Stimulated activated CD8-positive, alpha-beta memory T cell treated with anti-CD3 and anti-CD28 coated beads, Interleukin-4, amount 100 ng/mL, for 1 hour (primary cell): ENCODE data around the gene CT47C1.
"Not testable (repeated sequence)": the region's sequence is repeated elsewhere in the genome, so short reads cannot be mapped to it uniquely, and the experiment has no call there.

Experiments
- DNase-seq, 2 donors: peaks; one replicate each; pipeline ENCODE4 v3.0.0-alpha.2; 2020; ENCODE audit warnings: low read depth in 2 of 2, low spot score in 1 of 2

CT47C1 gene

DNA sequence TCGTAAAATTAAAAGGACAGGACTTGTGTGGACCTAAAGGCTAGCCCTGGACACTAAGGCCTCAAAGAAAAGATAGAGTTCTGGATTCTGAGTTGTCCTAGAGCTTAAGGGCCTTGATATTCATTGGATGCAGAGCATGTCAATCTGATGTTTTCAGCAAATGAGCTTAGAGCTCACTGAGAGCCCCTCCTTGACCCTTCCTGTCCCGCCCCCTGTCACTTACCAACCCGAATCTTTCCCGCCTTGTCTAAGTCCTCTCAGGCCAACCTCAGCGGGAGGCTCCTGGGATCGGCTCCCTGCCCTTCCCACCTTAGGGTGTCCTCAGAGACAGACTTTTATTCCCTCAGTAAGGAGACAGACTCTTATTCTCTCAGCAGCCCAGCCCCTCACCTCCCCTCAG is at the start of gene CT47C1:
TSS of gene CT47C1 (plus strand) at position 250 of the 400 bp plus-strand sequence. CDS start 233 bp downstream, outside the sequence.
- DNase-seq: no peak

DNA sequence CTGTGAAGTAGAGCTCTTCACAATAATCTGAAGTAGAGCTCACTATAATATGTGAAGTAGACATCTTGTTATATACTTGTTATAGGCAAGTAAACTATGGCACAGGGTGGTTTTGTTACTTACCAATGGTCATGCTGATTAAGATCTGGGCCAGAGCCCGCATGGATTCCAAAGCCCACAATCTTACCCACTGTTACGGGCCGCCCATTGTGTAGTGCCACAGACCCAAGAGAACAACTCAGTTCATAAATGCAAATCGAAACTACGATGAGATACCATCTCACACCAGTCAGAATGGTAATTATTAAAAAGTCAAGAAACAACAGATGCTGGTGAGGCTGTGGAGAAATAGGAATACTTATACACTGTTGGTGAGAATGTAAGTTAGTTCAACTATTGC is 46.9 kb upstream of the CT47C1 start:
- no peak for DNase-seq

DNA sequence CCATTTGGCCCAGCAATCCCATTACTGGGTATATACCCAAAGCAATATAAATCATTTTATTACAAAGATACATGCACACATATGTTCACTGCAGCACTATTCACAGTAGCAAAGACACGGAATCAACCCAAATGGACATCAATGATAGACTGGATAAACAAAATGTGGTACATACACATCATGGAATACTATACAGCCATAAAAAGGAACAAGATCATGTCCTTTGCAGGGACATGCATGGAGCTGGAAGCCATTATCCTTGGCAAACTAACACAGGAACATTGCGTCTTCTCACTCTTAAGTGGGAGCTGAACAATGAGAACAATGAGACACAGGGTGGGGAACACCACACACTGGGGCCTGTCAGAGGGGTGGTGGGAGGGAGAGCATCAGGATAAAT is 46.4 kb upstream of the CT47C1 start:
- DNase-seq: not testable (repeated sequence)

DNA sequence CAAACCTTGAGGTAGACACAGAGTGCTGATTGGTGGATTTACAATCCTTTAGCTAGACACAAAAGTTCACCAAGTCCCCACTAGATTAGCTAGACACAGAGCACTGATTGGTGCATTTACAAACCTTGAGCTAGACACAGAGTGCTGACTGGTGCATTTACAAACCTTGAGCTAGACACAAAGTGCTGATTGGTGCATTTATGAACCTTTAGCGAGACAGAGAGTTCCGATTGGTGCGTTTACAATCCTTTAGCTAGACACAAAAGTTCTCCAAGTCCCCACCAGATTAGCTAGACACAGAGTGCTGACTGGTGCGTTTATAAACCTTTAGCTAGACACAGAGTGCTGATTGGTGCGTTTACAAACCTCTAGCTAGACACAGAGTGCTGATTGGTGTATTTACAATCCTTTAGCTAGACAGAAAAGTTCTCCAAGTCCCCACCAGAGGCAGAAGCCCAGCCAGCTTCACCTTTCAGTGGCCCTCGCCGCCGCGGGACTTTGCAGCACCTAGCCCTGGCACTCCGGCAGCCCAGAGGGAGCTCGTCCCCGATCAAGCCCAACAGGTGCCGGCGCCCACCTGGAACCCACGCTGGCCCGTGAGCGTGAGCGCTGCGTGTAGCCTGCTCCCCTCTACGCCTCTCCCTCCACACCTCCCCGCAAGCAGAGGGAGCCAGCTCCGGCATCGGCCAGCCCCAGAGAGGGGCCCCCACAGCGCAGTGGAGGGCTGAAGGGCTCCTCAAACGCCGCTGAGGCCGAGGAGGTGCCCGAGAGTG is 44.6 kb upstream of the CT47C1 start:
- not testable (repeated sequence) for DNase-seq

DNA sequence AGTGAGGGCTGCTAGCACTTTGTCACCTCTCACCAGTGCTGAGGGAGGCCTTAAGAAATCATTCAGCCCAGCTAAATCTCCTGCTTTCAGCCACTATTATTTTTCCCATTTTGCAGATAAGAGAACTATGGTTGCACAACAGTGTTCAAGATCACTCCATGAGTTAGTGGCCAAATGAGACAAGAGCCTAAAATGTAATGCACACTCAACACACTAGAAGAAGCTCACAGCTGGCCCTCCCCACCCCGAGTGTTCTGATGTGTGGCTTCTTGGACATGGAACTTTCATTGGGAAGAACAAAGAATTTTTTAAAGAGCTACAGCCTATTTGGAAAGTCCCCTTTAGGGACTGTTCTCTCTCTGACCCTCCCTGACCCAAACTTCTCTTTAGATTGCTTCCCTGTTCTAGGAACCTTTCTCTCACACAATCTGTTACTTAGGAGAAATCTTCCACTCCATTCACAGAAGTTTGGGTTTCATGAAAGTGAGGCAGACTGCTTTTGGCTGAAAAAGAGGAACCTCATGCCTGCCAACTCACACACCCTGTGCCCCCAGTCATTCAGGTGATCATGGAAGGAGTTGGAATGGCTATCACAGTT is 44.0 kb upstream of the CT47C1 start:
- no peak for DNase-seq

DNA sequence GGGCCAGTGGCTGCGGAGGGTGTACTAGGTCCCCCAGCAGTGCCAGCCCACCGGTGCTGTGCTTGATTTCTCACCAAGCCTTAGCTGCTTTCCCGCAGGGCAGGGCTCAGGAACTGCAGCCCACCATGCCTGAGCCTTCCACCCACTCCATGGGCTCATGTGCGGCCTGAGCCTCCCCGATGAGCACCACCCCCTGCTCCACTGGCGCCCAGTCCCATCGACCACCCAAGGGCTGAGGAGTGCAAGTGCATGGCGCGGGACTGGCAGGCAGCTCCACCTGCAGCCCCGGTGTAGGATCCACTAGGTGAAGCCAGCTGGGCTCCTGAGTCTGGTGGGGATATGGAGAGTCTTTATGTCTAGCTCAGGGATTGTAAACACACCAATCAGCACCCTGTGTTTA is 43.1 kb upstream of the CT47C1 start:
- DNase-seq: not testable (repeated sequence)

DNA sequence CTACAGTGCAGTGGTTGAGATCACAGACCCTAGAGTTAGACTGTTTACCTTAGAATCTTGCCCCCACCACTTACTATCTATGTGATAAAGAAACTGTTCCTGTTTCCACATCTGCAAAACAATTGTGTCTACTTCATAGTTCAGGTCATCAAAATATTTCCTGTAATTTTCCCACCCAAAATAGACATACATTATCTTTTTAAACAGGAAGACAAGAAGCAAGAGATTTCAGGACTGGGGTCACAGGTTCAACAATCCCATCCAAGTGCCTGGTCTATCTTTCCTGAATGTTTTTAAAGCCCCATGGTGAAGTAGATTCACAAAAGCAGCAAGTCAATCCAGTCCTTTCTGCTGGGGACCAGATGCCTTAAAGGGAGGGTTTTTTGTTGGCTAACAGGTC is 41.8 kb upstream of the CT47C1 start:
- no peak for DNase-seq

DNA sequence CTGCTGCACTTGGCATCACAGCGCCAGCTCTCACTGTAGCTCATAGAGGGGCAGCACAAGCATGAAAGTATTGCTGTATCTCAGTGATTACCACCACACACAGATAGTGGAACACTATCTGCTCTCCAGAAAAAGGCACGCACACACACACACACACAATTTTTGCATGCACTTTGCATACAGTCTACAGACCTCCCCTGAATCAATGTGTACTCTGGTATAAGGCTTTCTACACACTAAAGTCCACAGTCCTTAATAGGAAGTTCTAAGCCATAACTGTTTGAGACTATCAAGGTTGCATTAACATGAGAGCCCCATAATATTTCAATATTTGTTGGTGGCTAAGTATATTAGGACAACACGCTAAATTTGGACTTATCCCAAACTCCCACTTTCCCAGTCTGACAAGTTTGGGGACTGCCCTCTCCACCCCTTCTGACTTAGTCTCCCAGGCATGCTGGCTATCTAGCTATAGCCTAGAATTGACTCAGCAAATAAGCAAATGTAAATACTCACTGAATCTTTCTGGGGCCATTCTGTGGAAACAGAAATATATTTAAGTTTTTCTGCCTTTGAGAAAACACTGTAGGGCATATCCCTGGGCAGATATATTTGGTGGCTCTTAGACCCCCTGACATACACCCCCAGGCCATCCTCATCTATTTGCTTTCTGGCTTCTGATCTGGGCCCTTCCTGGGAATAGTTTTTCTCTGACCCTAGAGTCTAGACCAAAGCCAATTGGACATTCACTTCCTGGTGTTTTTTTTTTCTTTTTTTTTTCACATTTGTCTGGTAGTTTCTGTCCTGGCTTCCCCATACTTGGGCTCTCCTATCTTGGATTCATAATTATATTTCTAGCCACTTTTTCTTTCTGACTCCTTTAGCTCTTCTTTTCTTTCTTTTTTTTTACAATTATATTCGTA is 36.4 kb upstream of the CT47C1 start:
- DNase-seq: no peak

DNA sequence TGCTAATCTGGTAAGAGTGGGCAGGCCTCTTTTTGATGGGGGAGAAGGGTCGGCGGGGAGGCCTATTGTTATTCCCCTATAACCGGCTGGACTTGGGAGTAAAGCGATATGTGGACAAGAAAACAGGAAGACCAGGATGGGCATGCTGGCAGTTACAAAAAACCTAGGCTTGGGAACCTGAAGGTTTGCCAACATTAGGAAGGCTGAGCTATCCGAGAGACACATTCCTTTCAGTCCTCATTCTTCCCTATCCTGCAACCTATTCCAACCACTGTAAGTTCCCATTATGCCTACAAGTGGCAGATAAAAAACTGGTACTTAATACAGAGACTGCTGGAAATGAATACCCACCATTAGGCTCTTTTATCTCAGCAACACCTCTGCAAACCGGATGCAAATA is 32.4 kb upstream of the CT47C1 start:
- DNase-seq: no peak

DNA sequence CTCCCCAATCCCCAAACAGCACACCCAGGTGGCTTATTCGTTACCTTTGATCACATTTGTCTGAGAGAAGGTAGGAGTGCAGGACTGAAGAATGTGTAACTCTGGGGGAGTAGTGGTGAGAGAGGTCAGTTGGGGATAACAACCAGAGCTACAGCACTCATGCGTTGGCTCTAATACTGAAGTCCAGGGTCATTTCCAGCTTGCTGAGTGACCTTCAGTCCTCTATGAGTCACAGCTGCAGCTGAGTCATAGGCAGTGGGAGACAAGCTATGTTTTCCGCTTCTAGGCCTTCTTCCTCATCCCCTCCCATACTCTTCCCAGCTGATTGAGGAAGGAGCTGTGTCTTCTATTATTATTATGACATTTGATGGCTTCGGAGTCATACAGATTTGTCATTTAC is 31.6 kb upstream of the CT47C1 start:
- DNase-seq: no peak

DNA sequence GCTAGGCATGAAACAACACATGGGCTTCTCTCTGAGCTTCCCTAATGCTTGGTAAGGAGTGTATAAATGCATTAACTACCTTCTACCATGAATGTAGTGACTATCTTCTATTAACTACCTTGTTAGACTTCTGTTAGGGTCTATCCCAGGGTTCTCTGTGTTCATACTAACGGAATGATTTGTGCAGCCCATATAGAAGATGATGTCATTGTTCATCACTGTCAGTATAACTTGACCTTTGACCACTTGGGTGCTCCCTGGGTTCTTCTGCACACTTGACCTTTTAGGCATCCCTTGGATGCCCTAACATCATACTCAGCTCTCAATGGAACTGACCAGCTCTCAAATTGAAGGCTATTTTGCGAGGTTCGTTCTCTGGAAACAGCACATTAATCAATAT is 30.8 kb upstream of the CT47C1 start:
- DNase-seq: no peak

DNA sequence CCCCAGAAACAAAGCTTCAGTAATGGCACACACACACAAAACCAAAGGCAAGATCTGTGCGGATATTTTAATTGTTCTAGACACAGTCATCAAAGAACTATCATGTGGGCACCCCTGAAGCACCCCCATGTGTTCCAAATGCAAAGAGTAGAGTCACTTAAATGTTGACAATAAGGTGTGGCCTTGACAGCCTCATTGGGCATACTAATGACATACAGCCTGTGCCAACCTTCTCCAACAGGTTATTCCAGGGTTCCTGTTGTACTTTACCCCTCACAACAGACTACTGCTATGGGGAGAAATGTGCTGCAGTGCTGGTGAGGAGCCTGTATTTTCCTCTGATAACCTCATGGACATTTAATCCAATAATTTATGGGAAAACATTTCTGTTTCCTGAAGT is 29.8 kb upstream of the CT47C1 start:
- no peak for DNase-seq

DNA sequence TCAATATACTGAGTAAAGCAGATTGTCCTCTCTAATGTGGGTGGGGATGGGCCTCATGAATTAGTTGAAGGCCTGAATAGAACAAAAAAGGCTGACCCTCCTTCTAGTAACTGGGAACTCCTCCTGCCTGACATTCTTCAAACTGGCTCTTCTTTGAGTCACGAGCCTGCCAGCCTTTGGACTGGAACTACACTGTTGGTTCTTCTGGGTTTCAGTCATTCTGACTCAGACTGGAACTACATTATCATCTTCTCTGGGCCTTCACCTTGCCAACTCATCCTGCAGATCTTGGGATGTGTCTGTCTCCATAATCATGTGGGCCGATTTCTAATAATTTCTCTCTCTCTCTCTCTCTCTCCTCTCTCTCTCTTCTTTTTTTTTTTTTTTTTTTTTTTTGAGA is 26.9 kb upstream of the CT47C1 start:
- DNase-seq: no peak

DNA sequence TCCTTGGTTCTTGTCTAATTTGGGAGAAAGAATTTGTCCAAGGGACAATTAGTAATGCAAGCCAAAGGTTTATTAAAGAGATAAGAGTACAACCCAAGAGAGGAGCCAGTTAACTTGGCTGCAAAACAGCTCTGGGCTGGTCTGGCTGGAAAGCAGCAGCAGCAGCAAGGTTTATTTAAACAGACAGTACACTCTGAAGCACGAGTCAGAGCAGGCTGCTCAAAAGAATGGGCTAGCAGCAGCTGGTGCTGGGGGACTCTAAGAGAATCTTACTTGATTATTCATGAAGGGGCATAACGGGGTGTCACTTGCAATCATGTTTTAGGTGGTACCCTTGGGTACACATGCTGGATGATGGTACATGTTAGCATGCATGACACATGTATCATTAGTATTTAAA is 17.1 kb upstream of the CT47C1 start:
- DNase-seq: no peak

DNA sequence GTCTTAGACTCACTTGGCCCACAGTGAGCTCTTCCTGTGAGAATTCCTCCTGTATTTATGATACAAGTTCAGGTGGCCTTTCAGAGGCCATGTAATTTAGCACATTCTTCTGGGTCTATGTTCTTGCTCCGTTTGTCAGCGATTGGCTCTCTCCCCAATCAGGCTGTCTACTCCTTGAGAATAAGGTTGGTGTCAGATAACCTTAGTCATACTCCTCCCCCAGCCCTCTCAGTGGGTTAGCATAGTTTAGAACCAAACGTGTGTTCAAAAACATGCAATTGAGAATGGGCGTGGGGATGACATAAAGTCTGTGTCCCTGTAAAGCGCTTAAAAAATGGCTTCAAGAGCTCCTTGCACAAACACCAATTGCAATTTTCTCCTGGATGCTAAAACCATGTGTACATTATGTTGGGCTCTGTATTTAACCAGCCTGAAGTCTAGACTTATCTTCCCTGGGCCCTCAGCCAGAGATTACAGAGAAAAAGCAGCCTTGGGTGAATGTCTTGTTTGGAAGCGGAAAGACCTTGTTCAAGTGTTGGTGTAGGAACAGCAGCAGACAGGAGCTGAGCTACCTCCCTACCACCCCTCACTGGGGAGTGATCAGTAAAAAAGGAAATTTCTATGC is 9.9 kb upstream of the CT47C1 start:
- no peak for DNase-seq

DNA sequence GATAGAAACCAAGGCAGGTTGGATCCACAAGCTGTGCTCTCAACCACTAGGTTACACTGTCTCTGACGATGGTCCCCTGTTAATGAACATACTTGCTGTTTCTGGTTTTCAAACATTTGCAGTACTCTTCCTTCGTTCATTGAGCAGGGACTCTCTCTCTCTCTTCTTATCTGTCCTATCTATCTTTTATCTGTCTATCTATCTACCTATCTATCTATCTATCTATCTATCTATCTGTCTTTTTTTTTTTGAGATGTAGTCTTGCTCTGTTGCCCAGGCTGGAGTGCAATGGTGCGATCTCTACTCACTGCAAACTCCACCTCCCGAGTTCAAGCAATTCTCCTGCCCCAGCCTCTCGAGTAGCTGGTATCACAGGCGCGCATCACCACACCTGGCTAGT is 9.4 kb upstream of the CT47C1 start:
- DNase-seq: no peak

DNA sequence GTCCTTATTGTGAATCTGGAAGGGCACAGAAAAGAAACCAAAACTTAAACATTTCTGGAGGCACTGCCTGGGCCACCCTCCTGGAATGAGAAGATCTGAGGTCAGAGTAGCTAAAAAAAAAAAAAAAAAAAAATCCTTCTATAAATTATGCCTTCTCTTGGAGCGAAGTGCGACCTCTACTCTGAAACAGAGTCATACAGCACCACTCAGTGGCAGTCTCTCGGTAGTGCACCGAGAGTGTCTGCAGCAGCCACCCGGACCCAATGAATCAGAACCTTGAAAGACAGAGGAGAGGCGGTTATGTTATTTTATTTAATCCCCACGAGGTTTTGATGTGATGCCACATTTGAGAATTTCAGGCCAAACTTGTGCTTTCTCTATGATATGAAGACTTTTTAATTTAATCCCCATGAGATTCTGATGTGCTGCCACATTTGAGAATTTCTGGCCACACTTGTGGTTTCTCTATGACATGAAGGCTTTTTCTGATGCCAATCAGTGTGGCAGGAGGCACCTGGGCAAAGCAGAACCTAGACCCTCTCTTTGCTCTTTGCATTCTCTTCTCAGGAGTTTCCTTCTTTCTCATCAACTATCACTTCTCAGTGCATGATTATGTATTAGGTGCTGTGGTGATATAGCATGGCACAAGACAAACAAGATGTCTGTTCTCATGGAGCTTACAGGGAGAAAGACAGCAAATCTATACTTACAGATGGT is 5.6 kb upstream of the CT47C1 start:
- DNase-seq: no peak

DNA sequence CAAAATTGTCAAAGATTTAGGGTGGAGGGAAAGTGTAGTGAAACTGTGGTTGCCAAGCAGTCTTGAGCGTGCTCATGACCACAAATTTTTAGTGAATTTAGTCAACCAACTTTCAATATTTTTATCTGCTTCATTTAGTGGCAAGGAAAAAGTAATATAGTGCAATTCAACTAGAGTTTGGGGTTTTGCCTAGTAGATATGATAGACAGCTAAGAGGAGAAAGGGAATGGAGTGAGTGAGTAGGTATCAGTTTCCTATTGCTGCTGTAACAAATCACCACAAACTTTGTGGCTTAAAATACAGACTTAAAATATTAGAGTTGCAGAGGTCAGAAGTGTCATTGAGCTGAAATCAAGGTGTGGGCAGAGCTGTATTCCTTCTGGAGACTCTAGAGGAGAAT is 3.7 kb upstream of the CT47C1 start:
- no peak for DNase-seq

DNA sequence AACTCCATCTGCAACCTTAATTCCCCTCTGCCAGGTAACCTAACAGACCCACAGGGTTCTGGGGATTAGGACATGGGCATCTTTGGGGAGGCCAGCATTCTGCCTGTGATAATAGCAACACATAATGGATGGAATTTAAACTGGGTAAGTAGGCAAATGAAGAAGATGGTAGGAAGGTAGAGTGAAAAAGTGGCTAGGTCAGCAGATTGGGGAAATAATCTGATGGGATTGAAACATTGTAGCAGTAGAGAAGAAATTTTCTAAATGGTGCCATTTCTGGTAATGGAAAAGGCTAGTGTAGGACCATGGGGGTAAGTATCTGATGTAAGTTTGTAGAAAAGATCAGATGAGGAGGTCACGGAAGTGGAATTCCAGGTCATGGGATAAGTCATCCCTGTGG is 3.0 kb upstream of the CT47C1 start:
- DNase-seq: no peak

DNA sequence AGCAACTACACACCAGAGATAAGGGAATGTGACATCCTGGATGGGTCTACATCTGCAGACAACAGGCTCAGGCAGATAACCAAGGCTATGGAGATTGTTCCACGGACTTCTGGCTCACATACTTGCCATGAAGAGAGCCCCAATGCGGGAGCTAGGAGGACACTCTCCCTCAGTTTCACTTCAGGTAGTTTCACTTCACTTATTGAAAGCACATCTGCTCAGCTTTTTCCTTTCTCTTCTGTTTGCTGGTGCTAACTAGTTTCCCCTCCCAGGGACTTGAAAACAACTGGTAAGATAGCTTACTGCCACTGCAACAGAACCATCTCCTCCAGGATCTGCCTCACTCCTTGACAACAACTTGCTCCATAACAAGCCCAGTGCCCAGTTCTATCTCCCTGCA is 1.4 kb upstream of the CT47C1 start:
- DNase-seq: no peak
